ENCODE results near the gene HUS1B. TPM values are rescaled to one million over a fixed set of nuclear protein-coding genes. Genes with fewer than 3 reads are reported as not detected.
A peak's percentile ranks its signal among the peaks of the same experiment; 100 is the strongest.
"Not testable (repeated sequence)": the region's sequence is repeated elsewhere in the genome, so short reads cannot be mapped to it uniquely, and the experiment has no call there.

The HUS1B gene
- total RNA-seq, 1 experiment from 2014 or later: 0.71 TPM

GRCh38 chr6:699319-699718, 42.4 kb upstream of the HUS1B start:
- Mint-ChIP-seq H3K9me3 (ENCODE audit: low read depth, unreplicated experiment) (no peaks in the 10 kb centered on the region), H3K27me3 (ENCODE audit: unreplicated experiment) (peaks cover 39% of the 10 kb centered on the region), H3K4me1 (ENCODE audit: low read depth, unreplicated experiment) (no peaks in the 10 kb centered on the region), H3K4me3 (ENCODE audit: low read depth, unreplicated experiment) (no peak overlapping the region), H3K27ac (ENCODE audit: unreplicated experiment) (no peak overlapping the region), H3K36me3 (ENCODE audit: insufficient read depth, unreplicated experiment) (no peaks in the 10 kb centered on the region)
- BruUV-seq (replicated peaks): no TSS peak
- DNase-seq: no peak
- CTCF ChIA-PET: interaction anchor here (0.6 kb wide), 1 partner anchor 17 kb away, joined by 3 read pairs; no protein-coding TSS in a partner anchor
- TF ChIP-seq CTCF (IDR thresholded peaks at IDR 0.05; ENCODE audit: unreplicated experiment): no peak
- intact Hi-C loops (cut with micrococcal nuclease; ENCODE audit: unreplicated experiment): no loop called here

- BruUV-seq (replicated peaks); H3K27ac Mint-ChIP-seq (ENCODE audit: unreplicated experiment); DNase-seq; H3K4me3 Mint-ChIP-seq (ENCODE audit: low read depth, unreplicated experiment); intact Hi-C loops (cut with micrococcal nuclease; ENCODE audit: unreplicated experiment); H3K9me3 Mint-ChIP-seq (ENCODE audit: low read depth, unreplicated experiment): not testable (repeated sequence)
- CTCF ChIA-PET: interaction anchor here (0.6 to 2.2 kb wide), 4 partner anchors 11 to 1463 kb away, joined by 4 to 5 read pairs (median 4); no protein-coding TSS in a partner anchor
- H3K4me1 Mint-ChIP-seq (ENCODE audit: low read depth, unreplicated experiment): peaks cover 21% of the 10 kb centered on the region
- peaks cover 14% of the 10 kb centered on the region for H3K36me3 Mint-ChIP-seq (ENCODE audit: insufficient read depth, unreplicated experiment)
- H3K27me3 Mint-ChIP-seq (ENCODE audit: unreplicated experiment): peaks cover 18% of the 10 kb centered on the region
These were observed 37.7 kb upstream of the HUS1B start for GRCh38 chr6:694431-695126.

GRCh38 chr6:693723-694009, 36.8 kb upstream of the HUS1B start:
- Mint-ChIP-seq H3K4me1 (ENCODE audit: low read depth, unreplicated experiment) (peaks cover 21% of the 10 kb centered on the region), H3K4me3 (ENCODE audit: low read depth, unreplicated experiment) (peak overlapping the region; percentile 90), H3K36me3 (ENCODE audit: insufficient read depth, unreplicated experiment) (peaks cover 14% of the 10 kb centered on the region), H3K27me3 (ENCODE audit: unreplicated experiment) (peaks cover 18% of the 10 kb centered on the region), H3K27ac (ENCODE audit: unreplicated experiment) (no peak overlapping the region), H3K9me3 (ENCODE audit: low read depth, unreplicated experiment) (no peaks in the 10 kb centered on the region)
- BruUV-seq (replicated peaks): no TSS peak
- DNase-seq: no peak
- intact Hi-C loops (cut with micrococcal nuclease; ENCODE audit: unreplicated experiment): no loop called here
- CTCF ChIA-PET: interaction anchor here (0.6 to 2.2 kb wide), 2 partner anchors 10 to 22 kb away, joined by 4 to 5 read pairs; no protein-coding TSS in a partner anchor
- TF ChIP-seq CTCF (IDR thresholded peaks at IDR 0.05; ENCODE audit: unreplicated experiment): no peak

- no peaks in the 10 kb centered on the region for H3K9me3 Mint-ChIP-seq (ENCODE audit: low read depth, unreplicated experiment)
- peak; percentile 79 for DNase-seq
- CTCF ChIA-PET: interaction anchor here (0.7 to 2.2 kb wide), 3 partner anchors 10 to 335 kb away, joined by 3 to 7 read pairs (median 5); no protein-coding TSS in a partner anchor
- peaks cover 14% of the 10 kb centered on the region for H3K36me3 Mint-ChIP-seq (ENCODE audit: insufficient read depth, unreplicated experiment)
- TF ChIP-seq CTCF (IDR thresholded peaks at IDR 0.05; ENCODE audit: unreplicated experiment): no peak
- H3K27me3 Mint-ChIP-seq (ENCODE audit: unreplicated experiment): peaks cover 18% of the 10 kb centered on the region
- intact Hi-C loops (cut with micrococcal nuclease; ENCODE audit: unreplicated experiment): loop anchor here (1.0 kb wide), 1 partner anchor 9 kb away; no protein-coding TSS in a partner anchor
- no TSS peak for BruUV-seq (replicated peaks)
- peak within 1 kb of the TSS; percentile 61 for H3K27ac Mint-ChIP-seq (ENCODE audit: unreplicated experiment)
- H3K4me1 Mint-ChIP-seq (ENCODE audit: low read depth, unreplicated experiment): peaks cover 21% of the 10 kb centered on the region
- H3K4me3 Mint-ChIP-seq (ENCODE audit: low read depth, unreplicated experiment): peak within 1 kb of the TSS; percentile 90
These were observed 36.2 kb upstream of the HUS1B start, which contains the start of gene EXOC2 for GRCh38 chr6:692858-693722. Gene EXOC2, minus strand, starts transcription at chr6:693139. Its CDS starts 55,321 bp downstream, at chr6:637818.

All from Calu3 (cell line).